Measurements from ENCODE around the gene VRK3.
A peak's percentile ranks its signal among the peaks of the same experiment; 100 is the strongest.
"Not testable (repeated sequence)": the region's sequence is repeated elsewhere in the genome, so short reads cannot be mapped to it uniquely, and the experiment has no call there.

VRK3 gene

DNA sequence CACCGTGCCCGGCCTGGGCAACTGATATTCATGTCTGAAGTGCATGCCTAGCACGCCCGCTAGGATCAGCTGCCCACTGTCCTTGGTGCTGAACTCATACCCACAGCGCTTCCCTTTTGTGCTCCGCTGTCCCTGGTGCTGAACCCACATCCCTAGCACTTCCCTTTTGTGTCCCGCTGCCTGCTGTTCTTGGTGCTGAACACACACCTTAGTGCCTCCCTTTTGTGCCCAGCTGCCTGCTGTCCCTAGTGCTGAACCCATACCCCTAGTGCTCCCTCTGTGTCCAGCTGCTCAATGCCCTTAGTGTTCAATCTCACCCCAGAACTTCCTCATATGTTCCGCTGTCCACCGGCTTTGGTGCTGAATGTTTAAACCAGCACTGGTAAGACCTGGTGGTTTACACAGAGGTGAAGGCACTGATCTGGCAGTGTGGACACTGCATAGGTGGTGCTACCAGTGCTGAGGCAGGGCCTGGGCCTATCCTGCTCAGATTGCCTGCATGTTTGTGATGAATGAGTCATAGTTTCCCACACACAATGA, 37.9 kb downstream of the VRK3 start:
- peak; percentile 76 for DNase-seq (ENCODE audit: low spot score)

DNA sequence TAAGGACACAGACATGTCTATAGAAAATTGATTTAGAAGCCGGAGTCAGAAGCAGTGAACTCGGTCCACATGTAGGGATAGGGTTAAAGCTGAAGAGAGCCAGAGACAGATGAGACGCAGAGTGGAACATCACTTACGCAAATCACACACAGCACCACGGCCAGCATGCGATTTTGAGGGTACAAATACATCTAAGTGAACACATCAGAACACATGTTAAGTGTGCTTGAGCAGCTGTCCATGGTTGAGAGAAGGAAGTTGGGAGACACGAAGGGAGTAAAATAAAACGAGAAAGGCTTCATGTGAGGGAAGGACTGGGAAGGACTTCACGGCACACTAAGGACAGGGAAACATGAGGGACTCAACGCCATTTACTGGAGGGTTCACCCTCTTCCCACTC, 38.8 kb downstream of the VRK3 start:
- no peak for DNase-seq (ENCODE audit: low spot score)

DNA sequence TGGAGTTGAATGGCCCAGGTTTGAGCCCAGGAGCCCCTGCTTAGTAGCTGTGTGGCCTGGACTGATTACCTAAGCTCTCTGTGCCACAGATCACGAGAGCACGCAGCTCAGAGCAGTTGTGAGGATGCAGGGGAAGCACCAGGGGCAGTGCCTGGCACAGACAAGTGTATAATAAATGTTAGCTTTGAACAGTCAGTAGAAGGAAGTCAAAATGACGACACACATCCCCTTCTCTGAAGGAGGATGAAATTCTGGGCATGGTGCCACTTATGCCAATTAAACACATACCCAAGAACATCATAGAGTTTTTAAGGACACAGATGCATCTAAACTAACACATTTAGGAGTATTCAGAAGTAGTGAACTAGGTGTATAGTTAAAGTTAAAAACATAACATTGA, 39.3 kb downstream of the VRK3 start:
- no peak for DNase-seq (ENCODE audit: low spot score)

DNA sequence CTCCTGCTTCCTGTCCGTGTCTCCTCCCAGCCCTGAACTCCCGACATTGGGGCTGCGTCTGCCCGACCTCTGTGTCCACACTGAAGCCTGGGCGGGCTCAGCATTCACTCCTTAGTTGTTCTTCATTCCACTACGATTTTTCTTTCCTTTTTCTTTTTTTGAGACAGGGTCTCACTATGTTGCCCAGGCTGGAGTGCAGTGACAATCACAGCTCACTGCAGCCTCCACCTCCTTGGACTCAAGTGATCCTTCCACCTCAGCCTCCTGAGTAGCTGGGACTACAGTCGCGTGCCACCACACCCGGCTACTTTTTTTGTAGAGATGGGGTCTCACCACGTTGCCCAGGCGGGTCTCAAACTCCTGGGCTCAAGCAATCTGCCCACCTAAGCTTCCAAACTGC, 40.7 kb downstream of the VRK3 start:
- DNase-seq (ENCODE audit: low spot score) = no peak

DNA sequence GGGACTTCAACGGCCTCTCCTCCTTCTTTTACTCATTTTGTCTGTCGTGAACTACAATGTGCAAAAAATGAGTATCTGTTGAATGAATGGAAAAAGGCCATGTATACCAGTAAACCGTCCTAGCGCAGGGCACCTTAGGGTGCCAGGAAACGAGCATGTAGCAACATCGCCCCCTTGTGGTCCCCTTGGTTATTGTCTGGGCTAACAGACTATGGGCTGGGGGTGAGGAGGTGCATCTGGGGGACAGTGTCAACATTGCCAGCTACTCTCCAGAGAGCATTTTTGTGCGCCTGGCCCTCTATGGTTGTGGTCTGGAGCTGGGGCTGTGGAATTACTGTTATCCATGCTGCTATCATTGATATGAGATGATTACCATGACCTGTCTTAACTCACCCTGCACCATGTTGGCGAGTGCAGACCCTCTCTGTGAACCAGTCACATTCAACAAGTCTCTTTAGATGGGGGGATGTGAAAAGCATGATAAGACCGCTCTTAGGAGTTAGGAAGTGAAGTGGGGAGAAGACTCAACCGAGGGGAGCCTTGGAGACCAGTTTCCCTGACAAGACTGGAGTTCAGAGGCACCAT, 41.4 kb downstream of the VRK3 start:
- peak; percentile 81 for DNase-seq (ENCODE audit: low spot score)

DNA sequence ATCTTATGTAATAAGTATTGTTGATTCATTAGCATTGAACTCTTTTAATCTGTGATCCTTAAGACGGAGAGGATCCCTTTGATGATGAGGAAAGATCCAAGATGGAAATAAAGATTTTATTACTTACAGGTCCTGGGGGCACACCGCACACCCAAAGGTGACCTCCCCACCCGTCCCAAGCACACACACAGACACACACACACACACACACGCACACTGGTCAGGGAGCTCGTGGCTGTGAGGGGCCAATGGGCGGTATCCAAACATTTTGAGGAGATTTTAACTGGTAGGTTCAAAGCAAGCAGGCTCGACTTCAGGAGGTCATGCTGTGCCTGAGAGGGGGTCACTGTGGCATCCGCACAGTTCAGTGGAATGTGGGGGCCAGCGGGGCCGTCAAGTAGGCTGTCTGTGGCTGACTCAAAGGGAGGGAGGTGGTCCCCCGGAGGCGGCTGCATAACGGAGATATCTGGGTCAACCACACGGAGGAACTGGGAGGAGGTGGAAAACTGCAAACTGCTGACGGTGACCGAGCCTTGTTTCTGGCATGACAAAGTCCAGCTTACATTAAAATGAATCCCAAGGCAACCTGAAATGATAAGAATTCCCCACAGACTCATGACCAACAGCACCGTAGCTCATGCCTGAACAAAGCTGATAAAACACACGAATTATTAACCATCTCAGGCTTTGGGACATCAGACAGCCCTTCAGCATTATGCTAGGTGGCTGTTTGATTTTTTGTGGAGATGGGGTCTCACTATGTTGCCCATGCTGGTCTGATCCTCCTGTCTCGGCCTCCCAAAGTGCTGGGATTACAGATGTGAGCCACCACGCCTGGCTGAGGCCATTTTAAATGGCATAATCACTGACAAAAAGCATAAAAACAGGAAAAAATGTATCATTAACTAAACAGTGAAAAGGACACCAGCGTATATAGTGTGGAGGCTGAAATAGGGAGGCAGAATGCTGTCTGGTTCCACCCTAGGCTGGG, 43.3 kb downstream of the VRK3 start:
- DNase-seq (ENCODE audit: low spot score) = no peak

DNA sequence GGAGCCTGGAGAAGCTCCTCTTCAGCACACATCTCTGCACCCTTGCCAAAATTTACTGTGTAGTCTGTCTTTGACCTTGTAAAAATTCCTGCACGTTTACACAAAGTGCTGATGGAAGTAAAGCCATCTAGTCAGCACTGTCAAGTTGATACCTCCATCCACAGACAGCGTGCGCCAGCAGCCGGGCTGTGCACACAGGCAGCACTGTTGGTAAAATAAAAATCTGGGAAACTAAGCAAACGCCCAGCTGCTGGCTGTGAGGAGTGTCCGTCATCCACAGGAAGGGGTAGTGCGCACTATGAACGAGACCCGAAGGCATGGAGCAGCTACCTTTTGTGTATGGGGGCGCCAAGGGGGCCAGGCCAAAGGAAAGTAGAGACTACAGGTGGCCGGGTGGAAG, 46.8 kb downstream of the VRK3 start:
- no peak for DNase-seq (ENCODE audit: low spot score)

DNA sequence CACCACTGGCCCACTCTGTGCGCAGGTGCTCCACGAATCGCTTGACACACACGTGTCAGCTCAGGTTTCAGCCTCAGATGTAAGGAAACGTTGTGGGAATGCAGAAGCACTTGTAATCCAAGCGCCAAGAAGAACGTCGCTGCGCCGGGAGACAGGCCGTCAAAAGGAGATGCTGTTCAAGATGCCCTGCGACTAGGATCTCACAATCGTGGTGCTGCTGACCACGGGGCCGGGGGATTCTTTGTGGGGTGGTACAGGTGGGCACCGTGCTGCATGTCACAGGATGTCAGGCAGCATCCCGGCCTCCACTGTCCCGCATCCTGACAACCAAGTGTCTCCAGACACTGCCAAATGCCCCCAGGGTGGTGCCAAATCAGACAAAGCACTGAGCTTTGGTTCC, 47.3 kb downstream of the VRK3 start:
- DNase-seq (ENCODE audit: low spot score) = no peak

DNA sequence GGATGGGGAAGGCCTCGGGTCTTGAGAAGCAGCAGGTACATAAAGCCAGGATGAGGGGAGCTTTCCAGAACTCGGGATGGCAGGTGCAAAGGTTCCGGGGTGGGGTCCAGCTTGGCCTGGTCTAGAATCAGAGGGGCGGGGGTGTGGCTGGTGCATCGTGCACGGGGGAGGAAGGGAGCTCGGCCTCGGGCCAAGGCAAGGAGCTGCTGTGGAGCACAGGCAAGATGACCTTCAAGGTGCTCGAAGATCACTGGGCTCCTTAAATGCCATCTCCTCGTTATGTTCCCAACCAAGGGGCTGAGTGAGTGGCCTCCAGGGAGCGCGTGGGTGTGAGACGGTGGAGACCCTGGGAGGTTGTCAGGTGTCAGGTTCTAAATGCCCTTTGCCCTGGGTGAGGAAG, 48.1 kb downstream of the VRK3 start:
- no peak for DNase-seq (ENCODE audit: low spot score)

DNA sequence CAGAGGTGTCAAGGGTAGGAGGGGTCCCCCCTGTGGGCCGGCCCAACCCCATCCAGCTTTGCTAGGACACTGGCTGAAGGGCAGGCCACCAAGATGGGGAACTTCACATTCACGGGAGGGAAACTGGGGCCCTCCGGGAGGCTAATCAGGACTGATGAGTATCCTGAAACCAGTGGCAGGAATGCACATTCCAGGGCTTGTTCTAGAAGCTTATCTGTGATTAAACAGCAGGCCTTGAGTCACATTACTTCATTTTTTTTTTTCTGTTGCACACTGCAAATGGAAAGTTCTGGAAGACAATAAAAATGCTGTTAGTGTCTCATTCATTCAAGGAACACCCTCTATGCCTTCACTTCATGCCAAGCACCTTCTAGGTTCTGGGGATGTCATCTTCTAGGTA, 48.7 kb downstream of the VRK3 start:
- DNase-seq (ENCODE audit: low spot score) = no peak

DNA sequence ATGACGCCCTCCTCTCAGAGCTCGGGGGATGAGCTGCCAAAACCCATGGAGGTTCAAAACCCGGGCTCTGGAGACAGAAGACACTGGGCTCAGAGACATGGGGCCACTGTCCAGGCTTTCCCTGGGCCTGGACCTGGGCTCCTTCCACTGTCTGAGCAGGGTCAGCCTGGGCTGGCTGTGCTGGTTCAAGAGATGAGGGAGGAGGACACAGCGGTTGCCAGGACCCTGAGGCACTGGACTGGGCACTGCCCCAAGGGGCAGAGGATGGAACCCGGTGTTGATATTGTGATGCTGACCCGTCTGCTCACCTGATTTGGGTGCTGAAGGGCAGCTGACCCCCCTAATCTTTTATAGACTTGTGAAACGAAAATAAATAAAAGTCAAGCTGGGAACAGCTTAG, 50.1 kb downstream of the VRK3 start:
- no peak for DNase-seq (ENCODE audit: low spot score)

DNA sequence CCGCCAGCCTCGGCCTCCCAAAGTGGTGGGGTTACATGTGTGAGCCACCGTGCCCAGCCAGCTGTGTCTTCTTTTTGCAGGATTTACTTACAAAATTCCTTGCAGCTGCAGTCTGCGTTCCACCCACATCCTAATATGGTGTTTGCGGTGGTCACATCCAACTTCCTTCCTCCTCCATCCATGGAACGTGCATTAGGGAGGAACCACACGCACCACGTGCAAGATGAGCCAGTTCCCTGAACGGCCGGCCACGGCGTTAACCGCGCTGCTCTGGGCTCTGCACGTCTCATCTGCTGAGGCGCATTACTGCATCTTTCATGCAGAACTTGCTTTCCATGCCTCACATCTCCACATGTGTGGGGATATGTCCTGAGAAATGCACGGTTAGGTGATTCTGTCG, 51.2 kb downstream of the VRK3 start:
- no peak for DNase-seq (ENCODE audit: low spot score)

DNA sequence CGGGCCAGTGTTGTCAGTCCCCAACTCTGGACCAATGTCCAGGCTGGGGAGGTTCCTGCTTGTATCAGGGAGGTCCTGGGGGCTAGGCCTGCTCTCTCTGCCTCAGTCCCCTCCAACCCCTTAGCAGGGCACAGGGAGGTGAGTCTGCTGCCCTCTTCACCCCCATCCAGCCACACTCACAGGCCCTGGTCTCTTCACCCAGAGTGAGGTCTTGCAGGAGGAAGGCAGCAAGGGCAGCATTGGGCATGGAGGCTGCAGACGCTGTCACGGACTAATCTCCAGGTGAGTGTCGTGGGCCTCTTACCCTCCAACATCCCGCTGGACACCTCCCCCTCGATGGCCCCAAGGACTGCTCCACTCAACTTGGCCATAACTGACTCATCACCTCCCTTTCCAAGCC, 52.3 kb downstream of the VRK3 start:
- no peak for DNase-seq (ENCODE audit: low spot score)

DNA sequence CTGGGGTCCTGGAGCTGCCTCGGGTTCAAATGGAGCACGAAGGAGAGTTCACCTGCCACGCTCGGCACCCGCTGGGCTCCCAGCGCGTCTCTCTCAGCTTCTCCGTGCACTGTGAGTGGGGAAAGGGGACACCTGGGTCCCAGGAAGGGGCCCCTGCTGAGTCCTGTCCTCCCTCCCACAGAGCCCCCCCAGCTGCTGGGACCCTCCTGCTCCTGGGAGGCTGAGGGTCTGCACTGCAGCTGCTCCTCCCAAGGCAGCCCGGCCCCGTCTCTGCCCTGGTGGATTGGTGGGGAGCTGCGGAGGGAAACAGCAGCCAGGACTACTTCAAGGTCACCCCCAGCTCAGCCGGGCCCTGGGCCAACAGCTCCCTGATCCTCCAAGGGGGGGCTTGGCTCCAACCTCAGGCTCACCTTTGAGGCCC, 53.2 kb downstream of the VRK3 start:
- no peak for DNase-seq (ENCODE audit: low spot score)

DNA sequence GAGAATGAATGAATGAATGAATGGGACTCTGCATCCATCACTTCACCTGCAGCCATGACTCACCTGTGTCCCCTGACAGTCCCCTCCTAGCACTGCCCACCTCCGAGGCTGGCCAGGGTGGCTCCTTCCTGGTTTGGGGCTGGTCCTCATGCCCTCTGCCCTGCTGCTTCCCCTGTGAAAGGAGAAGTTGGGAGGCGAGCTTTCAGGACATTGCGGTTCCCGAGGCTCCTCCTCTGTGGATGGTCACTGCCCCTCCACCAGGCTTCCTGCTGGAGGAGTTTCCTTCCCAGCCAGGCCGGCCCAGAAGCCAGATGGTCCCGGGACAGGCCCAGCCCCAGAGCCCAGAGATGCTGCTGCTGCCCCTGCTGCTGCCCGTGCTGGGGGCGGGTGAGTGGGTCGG, 55.8 kb downstream of the VRK3 start:
- DNase-seq (ENCODE audit: low spot score) = not testable (repeated sequence)

DNA sequence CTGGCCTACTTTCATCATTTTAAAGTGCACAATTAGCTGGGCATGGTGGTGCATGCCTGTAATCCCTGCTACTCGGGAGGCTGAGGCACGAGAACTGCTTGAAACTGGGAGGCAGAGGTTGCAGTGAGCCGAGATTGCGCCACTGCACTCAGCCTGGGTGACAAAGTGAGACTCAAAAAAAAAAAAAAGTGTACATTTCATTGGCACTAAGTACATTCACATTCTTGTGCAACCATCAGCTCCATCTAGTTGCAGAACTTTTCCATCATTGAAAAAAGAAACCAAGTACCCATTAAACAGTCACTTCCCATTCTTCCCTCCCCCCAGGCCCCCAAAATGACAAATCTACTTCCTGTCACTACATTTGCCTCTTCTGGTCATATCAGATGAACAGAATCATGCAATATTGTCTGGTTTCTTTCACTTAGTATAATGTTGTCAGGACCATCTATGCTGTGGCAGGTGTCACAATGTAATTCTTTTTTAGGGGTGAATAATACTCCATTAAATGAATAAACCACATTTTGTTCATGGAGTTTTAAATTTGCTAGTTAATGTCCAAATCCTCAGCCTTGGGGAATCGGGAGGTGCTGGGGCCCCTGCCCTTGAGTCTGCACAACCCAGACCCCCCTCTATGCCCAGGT, 56.8 kb downstream of the VRK3 start:
- DNase-seq (ENCODE audit: low spot score) = no peak

DNA sequence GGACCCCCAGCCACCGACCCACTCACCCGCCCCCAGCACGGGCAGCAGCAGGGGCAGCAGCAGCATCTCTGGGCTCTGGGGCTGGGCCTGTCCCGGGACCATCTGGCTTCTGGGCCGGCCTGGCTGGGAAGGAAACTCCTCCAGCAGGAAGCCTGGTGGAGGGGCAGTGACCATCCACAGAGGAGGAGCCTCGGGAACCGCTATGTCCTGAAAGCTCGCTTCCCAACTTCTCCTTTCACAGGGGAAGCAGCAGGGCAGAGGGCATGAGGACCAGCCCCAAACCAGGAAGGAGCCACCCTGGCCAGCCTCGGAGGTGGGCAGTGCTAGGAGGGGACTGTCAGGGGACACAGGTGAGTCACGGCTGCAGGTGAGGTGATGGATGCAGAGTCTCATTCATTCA, 64.2 kb downstream of the VRK3 start, which contains the start of gene SIGLEC11:
Gene SIGLEC11, minus strand, starts transcription at position 193 of the 400 bp plus-strand sequence. Its CDS starts 91 bp downstream, at position 102.
- DNase-seq (ENCODE audit: low spot score) = not testable (repeated sequence)

DNA sequence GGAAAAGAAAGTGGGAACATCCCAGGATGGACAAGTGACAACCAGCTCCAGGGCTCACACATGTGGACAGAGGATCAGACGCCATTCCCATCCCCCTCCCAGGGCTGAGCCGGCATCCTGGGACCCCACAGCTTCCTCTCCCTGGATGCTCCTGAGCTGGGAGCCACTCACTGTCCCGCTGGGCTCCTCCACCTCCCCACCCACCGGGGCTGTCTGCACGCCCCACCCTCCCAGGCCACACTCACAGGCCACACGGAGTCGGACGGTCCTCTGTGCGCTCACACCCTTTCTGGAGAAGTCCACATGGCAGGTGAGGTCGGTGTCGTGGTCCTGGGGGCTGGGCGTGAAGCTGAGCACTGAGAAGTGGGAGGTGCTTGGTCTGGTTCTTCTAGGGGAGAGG, 65.3 kb downstream of the VRK3 start:
- not testable (repeated sequence) for DNase-seq (ENCODE audit: low spot score)

DNA sequence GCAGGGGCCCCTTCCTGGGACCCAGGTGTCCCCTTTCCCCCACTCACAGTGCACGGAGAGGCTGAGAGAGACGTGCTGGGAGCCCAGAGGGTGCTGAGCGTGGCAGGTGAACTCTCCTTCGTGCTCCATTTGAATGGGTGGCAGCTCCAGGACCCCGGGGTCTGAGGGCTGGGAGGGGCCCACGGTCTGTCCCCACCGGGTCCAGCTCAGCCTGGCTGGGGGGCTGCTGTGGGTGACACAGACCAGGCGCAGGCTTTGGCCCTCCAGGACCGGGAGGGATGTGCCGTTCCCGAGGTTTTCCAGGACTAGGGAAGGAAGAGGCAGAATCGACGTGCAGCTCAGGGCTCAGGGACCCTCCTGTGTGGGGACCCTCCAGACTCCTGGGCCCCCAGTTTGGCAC, 66.6 kb downstream of the VRK3 start:
- not testable (repeated sequence) for DNase-seq (ENCODE audit: low spot score)

DNA sequence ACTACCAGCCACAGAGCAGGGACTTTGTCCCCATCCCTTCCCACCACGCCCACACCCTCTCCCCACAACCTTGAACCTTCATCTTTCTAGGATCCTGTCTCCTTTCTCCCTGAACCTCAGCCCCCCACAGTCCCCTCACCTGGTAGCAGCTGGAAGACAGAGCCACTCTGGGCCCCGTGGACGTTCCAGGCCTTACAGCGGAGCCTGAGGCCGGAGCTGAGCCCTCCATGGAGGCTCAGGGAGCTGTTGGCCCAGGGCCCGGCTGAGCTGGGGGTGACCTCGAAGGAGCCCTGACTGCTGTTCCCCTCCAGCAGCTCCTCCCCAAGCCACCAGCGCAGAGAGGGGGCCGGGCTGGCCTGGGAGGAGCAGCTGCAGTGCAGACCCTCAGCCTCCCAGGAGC, 67.0 kb downstream of the VRK3 start:
- DNase-seq (ENCODE audit: low spot score) = not testable (repeated sequence)

DNA sequence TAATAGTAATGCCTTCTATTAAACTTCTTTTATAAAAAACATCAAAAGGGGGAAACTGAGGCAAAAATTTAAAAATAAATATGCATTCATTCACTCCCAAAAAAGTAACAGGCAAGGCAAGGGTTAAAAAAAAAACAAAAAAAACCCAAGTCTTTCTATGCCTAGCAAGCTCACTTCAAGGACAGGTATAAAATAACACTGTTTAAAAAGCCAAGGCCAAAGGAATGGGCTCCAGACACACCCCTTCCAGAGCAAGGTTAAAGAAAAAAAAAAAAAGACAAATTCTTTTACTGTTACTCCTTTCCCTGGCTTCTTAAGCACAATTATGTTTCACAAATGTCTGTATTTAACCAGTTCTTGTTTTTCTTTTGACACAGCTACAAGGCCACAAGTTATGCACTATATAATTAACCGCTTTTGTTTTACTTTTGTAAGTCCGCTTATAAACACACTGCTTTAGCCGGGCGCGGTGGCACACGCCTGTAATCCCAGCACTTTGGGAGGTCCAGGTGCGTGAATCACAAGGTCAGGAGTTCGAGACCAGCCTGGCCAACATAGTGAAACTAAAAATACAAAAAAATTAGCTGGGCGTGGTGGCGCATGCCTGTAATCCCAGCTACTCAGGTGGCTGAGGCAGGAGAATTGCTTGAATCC, 67.8 kb downstream of the VRK3 start:
- no peak for DNase-seq (ENCODE audit: low spot score)

DNA sequence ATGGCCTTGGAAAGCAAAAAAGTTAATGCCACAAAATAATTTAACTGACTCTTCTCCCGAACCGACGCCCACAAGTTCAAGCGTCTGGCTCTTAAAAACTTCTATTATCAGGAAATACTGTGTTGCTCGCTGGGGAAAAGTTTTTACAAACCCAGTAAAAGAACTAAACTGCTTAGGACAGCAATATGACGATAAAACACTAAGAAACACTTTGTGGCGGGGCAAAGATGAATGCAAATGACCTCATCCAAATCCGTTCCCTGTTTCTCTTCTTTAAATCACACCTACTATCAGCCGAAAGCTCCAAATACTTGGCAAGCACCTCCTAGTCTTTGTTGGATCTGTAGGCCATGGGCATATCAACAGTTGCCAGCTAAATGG, 69.1 kb downstream of the VRK3 start:
- no peak for DNase-seq (ENCODE audit: low spot score)
